NCI-H774 (cell line): ENCODE data around the gene ARHGAP5.
"Not testable (repeated sequence)": the region's sequence is repeated elsewhere in the genome, so short reads cannot be mapped to it uniquely, and the experiment has no call there.

Experiments
- DNase-seq: peaks from one replicate; lab custom pipeline; 2025; lab: John Stamatoyannopoulos, UW

ARHGAP5 gene

DNA sequence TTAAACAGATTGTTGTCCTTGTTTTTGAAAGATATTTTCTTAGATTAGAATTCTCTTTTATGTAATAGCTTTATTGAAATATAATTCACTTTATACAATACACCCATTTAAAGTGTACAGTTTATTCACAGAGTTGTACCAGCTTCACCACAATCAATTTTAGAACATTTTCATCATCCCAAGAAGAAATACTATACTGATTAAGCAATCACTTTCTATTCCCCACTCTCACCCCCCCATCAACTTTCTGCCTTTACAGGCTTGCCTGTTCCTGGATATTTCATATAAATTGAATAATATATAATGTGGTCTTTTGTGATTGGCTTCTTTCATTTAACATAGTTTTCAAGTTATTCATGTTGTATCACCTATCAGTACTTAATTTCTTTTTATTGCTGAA, 44.4 kb downstream of the ARHGAP5 start:
- DNase-seq: no peak

DNA sequence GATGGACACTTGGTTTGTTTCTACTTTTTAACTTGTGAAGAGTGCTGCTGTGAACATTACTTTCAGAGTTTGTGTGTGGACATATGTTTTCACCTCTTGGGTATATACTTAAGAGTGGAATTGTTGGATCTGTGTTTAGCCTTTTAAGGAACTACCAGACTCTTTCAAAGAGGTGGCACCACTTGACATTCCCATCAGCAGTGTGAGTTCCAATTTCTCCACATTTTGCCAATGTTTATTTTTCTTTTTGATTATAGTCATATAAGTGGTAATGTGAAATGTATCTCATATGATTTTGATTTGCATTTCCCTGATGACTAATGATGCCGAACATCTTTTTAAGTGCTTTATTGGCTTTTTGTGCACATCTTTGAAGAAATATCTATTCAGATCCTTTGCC, 44.8 kb downstream of the ARHGAP5 start:
- DNase-seq: no peak

DNA sequence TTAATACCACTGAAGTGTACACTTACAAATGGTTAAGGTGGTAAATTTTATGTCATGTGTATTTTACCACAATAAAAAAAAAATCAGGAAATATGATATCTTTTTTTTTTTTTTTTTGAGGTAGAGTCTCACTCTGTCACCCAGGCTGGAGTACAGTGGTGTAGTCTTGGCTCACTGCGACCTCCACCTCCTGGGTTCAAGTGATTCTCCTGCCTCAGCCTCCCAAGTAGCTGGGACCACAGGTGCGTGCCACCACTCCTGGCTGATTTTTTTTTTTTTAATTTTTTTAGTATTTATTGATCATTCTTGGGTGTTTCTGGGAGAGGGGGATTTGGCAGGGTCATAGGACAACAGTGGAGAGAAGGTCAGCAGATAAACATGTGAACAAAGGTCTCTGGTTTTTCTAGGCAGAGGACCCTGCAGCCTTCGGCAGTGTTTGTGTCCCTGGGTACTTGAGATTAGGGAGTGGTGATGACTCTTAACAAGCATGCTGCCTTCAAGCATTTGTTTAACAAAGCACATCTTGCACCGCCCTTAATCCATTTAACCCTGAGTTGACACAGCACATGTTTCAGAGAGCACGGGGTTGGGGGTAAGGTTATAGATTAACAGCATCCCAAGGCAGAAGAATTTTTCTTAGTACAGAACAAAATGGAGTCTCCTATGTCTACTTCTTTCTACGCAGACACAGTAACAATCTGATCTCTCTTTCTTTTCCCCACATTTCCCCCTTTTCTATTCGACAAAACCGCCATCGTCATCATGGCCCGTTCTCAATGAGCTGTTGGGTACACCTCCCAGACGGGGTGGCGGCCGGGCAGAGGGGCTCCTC, 50.0 kb downstream of the ARHGAP5 start:
- DNase-seq: not testable (repeated sequence)

DNA sequence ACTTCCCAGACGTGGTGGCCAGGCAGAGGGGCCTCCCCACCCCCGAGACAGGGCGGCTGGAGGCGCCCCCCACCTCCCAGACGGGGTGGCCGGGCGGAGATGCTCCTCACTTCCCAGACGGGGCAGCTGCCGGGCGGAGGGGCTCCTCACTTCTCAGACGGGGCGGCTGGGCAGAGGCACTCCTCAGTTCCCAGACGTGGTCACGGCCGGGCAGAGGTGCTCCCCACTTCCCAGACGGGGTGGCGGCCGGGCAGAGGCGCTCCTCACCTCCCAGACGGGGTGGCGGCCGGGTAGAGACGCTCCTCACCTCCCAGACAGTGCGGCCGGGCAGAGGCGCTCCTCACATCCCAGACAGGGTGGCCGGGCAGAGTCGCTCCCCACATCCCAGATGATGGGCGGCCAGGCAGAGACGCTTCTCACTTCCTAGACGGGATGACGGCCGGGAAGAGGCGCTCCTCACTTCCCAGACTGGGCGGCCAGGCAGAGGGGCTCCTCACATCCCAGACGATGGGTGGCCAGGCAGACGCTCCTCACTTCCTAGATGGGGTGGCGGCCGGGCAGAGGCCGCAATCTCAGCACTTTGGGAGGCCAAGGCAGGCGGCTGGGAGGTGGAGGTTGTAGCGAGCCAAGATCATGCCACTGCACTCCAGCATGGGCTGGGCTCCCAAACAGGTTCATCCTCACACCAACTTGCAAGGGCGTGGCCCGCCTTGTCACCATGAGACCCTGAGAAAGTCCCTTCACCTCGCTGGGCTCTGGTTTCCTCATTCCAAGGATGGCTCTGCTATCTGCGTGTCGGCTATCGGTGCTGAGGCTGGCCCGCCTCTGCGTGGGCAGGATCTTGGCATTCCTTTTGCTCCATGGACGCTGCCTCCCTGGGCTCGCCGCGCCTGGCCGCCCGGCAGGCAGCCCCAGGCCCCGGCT, 50.9 kb downstream of the ARHGAP5 start:
- not testable (repeated sequence) for DNase-seq

DNA sequence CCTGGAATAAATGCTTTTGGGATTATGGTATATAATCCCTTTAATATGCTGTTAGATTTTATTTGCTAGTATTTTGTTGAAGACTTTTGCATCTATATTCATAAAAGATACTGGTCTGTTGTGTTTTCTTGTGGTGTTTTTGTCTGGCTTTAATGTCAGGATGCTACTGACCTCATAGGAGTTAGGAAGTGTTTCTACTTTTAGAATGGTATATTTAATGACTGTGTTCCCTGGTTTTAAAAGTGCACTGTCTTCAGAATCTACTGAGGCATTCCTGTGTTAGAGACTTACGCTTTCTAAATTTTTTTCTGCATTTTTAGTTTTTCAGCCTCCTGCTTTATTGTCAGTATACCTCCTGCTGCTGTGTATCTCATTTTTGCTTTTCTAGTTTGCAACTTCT, 51.6 kb downstream of the ARHGAP5 start:
- no peak for DNase-seq

DNA sequence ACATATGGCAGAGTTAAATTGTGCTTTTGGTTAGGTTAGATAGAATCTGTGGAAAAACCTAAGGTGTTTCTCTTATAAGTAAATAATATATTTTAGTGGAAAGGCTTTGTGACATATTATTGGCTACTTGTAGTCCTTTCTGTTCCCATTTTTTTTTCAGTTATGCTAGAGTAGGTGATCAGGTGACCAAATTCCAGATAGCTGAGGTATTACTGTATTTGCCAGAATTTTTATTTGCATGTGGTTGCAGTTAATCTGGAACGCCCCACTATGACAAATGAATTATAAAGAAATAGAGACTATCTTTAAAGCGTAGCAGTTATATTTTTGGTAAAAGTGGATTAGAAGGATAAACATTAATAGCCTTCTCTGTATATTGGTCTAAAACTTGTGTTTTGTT, 52.0 kb downstream of the ARHGAP5 start:
- no peak for DNase-seq

DNA sequence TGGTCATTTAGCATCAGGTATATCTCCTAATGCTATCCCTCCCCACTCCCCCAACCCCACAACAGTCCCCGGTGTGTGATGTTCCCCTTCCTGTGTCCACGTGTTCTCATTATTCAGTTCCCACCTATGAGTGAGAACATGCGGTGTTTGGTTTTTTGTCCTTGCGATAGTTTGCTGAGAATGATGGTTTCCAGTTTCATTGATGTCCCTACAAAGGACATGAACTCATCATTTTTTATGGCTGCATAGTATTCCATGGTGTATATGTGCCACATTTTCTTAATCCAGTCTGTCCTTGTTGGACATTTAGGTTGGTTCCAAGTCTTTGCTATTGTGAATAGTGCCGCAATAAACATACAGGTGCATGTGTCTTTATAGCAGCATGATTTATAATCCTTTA, 54.6 kb downstream of the ARHGAP5 start:
- not testable (repeated sequence) for DNase-seq

DNA sequence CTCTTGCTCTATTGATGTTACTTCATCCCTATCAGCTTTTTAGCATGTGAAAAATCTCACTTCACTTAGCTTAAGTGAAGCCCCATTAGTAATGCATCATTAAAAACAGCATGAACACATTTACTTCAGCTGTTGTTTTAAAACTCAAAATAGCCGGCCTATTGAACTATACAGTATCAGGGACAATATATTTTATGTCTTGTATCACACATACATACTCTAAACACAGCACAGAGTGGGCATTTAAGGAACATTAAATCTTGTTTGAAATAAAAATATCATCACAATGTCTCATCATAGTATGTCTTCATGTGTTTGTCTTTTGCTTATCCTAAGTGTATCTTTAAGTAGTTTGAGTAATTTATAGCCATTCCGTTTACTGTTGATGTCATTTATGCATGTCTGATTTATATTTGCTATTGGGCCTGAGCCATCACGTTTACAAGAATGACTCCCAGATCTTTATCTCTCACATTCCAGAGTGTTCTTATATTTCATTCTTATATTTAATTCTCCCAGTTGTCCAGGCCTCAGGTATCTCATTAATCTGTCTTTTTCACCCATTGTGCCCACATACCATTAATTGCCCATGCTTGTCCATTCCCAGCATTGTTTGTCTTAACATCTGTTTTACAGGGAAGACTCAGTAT, 57.5 kb downstream of the ARHGAP5 start:
- no peak for DNase-seq

DNA sequence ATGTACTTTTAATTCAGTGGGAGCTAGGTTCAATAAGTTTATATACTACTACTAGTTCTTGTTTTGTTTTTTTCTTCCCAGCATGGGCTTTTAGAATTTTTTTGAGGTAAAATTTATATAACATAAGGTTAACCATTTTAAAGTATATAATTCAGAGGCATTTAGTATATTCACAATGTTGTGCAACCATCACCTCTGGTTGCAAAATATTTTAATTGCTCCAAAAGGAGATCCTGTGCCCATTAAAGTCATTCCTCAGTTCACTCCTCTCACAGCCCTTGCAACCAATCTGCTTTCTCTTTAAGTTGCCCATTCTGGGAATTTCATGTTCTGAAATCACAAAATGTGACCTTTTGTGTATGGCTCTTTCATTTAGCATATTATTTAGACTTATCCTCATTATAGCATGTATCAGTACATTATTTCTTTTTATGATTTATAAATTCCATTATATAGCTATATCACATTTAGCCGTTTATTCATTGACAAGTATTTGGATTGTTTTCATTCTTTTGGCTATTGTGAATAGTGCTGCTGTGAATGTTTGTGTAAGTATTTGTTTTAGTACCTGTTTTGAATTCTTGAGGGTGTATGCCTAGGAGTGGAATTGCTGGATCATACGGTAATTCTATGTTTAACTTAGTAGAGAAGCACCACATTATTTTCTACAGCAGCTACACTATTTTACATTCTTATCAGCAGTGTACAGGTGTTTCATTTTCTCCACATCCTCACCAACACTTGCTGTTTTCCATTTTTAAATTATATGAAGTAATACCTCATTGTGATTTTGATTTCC, 59.1 kb downstream of the ARHGAP5 start:
- no peak for DNase-seq

DNA sequence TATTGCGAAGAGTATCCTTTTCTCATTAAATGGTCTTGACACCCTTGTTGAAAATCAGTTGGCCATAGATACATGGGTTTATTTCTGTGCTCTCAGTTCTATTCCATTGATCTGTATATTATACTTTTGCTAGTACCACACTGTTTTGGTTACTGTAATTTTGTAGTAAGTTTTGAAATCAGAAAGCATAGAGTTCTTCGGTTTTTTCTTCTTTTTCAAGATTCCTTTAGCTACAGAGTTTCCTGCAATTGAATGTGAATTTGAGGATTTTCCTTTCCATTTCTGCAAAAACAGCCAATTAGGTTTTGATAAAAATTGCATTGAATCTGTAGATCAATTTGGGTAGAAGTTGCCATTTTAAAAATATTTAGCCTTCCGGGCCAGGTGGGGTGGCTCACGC, 60.2 kb downstream of the ARHGAP5 start:
- no peak for DNase-seq

DNA sequence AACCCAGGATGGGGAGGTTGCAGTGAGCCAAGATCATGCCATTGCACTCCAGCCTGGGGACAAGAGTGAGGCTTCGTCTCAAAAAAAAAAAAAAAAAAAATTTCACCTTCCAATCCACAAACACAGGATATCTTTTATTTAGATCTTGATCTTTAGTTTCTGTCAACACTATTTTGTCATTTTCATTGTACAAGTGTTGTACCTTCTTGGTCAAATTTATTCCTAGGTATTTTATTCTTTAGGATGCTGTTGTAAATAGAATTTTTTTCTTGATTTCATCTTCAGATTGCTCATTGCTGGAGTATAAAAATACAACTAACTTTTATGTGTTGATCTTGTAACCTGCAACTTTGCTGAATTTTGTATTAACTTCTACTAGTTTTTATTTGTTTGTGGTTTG, 60.8 kb downstream of the ARHGAP5 start:
- no peak for DNase-seq

DNA sequence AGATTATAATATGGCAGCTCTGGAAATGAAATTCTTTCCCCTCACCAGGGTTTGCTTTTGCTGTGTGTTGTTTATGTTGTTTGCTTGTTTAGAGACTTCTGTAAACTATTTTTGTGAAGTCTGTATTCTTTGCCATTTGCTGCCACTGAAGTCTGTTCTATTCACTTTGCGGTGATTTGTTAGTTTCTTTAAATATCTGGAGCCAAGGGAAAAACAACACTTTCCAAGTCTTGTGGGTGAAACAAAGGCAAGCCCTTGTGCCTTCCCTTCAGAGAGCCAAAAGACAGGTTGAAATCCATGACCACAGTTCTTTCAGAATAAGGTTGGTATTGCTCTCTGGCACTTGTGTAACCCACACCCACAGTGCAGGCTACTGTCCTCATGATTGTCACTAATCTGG, 65.2 kb downstream of the ARHGAP5 start:
- DNase-seq: no peak

DNA sequence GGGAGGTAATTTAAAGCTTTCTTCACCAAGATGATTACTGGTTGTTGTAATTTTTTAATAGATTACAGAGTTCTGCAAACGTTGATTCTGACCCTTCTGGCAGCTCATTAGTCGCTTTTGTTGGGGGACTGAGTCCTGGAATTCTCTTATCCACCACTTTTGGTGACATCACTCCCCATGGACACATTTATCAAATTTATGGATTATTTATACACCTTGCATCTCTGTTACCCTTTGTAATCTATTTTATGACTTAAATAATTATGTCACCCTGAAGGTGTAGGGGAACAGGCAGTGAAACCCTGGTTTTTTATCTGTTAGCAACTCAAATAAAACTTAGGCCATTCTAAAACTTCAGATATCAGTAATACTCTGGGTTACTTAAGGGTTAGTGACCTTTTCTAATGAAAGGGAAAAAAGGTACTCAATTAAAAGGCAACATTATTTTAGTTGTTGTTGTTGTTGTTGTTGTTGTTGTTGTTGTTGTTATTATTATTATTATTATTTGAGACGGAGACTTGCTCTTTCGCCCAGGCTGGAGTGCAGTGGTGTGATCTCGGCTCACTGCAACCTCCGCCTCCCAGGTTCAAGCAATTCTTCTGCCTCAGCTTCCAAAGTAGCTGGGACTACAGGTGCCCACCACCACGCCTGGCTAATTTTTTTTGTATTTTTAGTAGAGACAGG, 65.8 kb downstream of the ARHGAP5 start:
- no peak for DNase-seq

DNA sequence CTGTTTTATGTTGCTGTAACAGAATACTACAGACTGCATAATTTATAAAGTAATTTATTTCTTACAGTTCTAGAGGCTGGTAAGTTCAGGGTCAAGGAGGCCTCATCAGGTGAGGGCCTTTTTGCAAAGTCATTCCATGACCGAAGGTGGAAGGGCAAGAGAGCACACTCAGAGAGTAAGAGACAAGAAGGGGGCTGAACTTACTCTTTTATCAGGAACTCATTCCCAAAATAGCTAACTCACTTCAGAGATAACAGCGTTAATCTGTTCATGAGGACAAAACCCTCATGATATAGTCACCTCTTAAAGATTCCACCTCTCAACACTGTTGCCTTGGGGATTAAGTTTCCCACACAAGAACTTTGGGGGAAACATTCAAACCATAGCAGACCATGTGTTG, 73.3 kb downstream of the ARHGAP5 start:
- no peak for DNase-seq

DNA sequence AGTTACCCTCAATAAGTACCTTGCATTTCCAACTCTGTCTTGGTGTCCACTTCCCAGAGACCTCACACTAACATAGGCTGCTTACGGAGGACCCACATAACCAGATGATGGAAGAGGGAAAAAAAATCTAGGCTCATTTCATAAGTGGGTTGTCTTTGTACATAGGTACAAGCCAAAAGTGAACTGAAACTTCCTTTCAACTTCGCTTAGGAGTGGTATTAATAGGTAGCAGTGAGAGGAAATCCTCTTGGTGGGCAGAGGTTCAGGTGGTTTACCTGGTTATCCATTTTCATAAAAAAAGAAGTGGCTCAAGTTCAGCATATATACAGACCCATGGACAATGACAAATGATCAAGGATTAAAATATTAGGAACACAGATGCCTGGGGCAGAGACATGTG, 88.9 kb downstream of the ARHGAP5 start:
- DNase-seq: no peak

DNA sequence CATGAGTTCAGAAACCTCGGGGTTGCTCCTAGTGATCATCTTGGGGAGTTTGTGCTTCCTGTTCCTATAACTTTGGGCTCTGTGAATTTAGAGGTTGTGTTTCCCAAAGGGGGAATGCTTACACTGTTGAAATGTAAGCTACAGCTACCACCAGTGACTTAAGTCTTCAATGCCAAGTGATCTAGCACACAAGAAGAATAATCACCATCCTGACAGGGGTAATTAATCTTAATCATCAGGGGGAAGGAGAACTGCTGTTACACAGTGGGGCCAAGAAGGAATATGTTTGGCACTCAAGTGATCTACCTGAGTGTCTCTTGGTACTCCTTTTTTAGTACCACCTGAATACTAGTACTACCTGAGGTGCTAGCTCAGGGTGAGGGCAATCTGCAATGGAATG, 89.8 kb downstream of the ARHGAP5 start:
- DNase-seq: no peak

DNA sequence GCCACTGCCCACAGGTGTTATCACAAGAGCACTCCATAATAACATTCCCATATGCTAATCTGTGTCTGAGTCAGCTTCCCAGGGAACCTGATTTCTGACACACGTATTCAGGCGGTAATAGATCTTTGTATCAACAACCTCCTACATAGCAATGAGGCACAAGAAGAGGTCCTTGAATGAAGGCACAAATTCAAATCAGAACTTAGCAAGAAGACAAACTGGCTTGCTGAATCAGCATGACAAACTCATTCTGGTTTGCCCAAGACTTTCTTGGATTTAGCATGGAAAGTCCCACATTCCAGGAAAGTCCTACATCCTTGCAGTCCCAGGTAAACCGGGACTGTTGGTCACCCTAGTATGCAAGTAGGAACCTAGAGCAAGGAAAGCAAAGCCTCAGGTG, 90.8 kb downstream of the ARHGAP5 start:
- DNase-seq: no peak

DNA sequence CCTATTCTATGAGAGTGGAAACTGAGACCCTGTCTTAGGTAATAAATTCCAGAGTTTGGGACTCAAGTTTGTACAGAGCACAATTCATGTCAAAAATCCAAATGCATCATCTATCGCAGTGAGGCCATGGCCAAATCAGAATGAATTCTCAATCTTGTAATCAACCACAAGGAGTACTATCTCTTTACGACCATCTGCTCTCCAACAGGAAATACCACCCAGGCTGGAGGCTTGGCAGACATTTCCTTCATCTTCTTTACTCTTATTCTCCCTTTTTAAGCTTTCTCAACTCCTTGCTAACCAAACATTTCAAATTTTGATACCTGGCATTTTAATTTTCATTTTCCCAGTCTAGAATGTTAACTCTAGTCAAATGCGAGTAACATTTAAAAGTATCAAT, 92.1 kb downstream of the ARHGAP5 start:
- no peak for DNase-seq

DNA sequence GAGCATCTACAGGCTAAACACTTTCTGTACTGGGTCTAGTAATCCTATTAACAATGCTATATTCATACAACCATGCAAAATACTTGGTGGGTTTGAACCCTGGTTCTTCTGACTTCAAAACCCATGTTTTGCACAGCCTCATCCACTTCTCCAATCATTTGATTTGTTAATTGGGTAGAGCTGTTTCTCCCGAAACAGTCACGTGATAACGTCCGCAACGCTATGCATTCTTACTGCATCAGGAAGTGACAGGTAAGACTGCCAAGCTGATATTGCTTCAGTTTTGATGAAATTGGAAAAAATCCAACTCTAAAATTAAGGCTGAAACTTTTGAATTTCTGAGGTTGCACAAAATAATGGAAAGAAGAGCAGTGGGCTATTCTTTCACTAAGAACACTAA, 94.4 kb downstream of the ARHGAP5 start:
- no peak for DNase-seq

DNA sequence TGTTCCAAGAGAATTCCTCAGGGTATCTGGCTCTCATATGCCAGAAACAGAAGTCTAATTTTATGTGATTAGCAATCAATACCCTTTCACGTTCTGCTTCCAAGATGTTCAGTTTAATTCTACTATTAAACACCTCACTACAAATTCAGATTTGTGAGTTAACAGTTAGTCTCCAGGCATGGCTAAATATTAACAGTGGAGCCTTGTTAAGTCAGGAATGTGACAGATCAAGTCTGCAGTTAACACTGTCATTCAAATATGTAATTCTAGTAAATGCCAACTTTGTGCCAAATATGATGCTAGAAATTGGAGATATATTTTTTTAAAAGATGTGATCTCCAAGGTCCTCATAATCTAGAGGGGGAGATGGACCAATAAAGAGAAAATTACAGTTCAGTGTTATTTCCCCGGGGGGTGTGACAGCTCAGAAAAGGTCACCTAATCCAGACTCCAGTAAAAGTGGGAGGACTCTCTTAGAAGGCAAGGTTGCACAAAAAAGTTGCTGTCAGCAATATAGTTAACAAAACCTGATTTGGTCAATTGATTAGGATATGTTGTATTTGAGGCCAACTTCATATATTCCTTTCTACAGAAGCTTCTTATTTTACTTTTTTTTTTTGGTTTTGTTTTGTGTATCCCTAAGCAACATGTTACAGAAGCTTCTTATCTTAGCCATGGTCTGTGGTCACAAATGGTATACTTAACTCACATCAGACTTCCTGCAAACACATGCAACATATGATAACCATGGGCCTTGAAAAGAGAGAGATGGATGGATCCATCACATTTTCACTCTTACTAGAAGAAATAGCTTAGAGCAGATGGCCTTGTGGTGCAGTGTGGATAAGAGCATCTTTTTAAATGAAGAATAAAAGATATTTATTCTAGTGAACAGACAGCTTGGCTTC, 106.3 kb downstream of the ARHGAP5 start:
- DNase-seq: no peak
